H1 (cell line): ENCODE results near the gene PAF1. TPM values are rescaled to one million over a fixed set of nuclear protein-coding genes. Genes with fewer than 3 reads are reported as not detected.

Experiments
- CTCF ChIA-PET: fragments of 300-600 bp; sonication (Branson Sonifier 250); formaldehyde crosslinking; loops from one replicate; lab custom pipeline; 2021; ENCODE audit not compliant: partially characterized antibody; lab: Charles Lee
- POLR2A ChIA-PET: fragments of 300-600 bp; sonication (Branson Sonifier 250); formaldehyde crosslinking; loops from one replicate; lab custom pipeline; 2021; ENCODE audit warnings: inconsistent platforms; ENCODE audit not compliant: partially characterized antibody; lab: Charles Lee
- DNase-seq, 2 experiments: peaks; one replicate each; pipeline versions ENCODE4 v3.0.0 to v3.0.0-alpha.2; 2010 to 2022; ENCODE audit warnings: low spot score in 2 of 2, low read depth in 1 of 2, mixed read lengths in 1 of 2
- FAIRE-seq: peaks from 2 replicates; lab custom pipeline; 2011; peaks lifted over from hg19 to GRCh38; lab: Jason Lieb, UNC
- H2AFZ ChIP-seq: 2 replicates; pipeline ENCODE4 v1.8.1; 2012; ENCODE audit warnings: low read length, inconsistent platforms
- H2AK5ac ChIP-seq: 2 replicates; pipeline ENCODE4 v1.6.1; 2013; ENCODE audit warnings: low read depth, low read length
- H2BK120ac ChIP-seq: replicated peaks from 2 replicates; pipeline ENCODE3; 2013; ENCODE audit warnings: low read depth, low read length, inconsistent platforms
- H2BK12ac ChIP-seq: 2 replicates; pipeline ENCODE4 v1.6.1; 2013; ENCODE audit warnings: low read depth, low read length
- H2BK15ac ChIP-seq: 2 replicates; pipeline ENCODE4 v1.6.1; 2013; ENCODE audit warnings: low read length
- H2BK20ac ChIP-seq: 2 replicates; pipeline ENCODE4 v1.6.1; 2013; ENCODE audit warnings: low read length
- H2BK5ac ChIP-seq: 2 replicates; pipeline ENCODE4 v1.6.1; 2013; ENCODE audit warnings: low read depth, low read length
- H3K14ac ChIP-seq: 2 replicates; pipeline ENCODE4 v1.6.1; 2013; ENCODE audit warnings: inconsistent platforms; ENCODE audit not compliant: insufficient read length
- H3K18ac ChIP-seq: 2 replicates; pipeline ENCODE4 v1.6.1; 2013; ENCODE audit warnings: low read length; ENCODE audit errors: extremely low read depth
- H3K23ac ChIP-seq: 2 replicates; pipeline ENCODE4 v1.6.1; 2013; ENCODE audit warnings: inconsistent platforms; ENCODE audit not compliant: insufficient read length
- H3K23me2 ChIP-seq: 2 replicates; pipeline ENCODE4 v1.6.1; 2013; ENCODE audit warnings: low read depth, low read length
- H3K27ac ChIP-seq: 2 replicates; pipeline ENCODE4 v1.6.1; 2011; ENCODE audit warnings: low read depth, low read length, inconsistent platforms
- H3K27me3 ChIP-seq, 4 experiments: replicated peaks in 1 of 4; 1 replicate in 1 of 4; 2 replicates in 3 of 4; pipeline versions ENCODE4 v1.6.1 to v1.8.1; 2011 to 2013; ENCODE audit warnings: low read length in 3 of 4, mild to moderate bottlenecking in 3 of 4, inconsistent platforms in 2 of 4, mixed read lengths in 2 of 4, moderate library complexity in 1 of 4; ENCODE audit not compliant: control insufficient read depth in 3 of 4, insufficient read depth in 3 of 4; ENCODE audit errors: extremely low read depth in 1 of 4
- H3K36me3 ChIP-seq, 4 experiments: 2 replicates each; pipeline versions ENCODE4 v1.6.1 to v1.8.1; 2011 to 2013; ENCODE audit warnings: mild to moderate bottlenecking in 4 of 4, low read length in 3 of 4, moderate library complexity in 2 of 4, control low read depth in 1 of 4, inconsistent platforms in 1 of 4; ENCODE audit not compliant: insufficient read depth in 4 of 4, control insufficient read depth in 2 of 4
- H3K4ac ChIP-seq: replicated peaks from 2 replicates; pipeline ENCODE3; 2013; ENCODE audit warnings: low read length, low read depth, mixed read lengths, inconsistent platforms; ENCODE audit not compliant: insufficient read length
- H3K4me1 ChIP-seq, 4 experiments: replicated peaks in 1 of 4; 1 replicate in 1 of 4; 2 replicates in 3 of 4; pipeline versions ENCODE4 v1.6.1 to v1.8.1; 2011 to 2013; ENCODE audit warnings: low read length in 3 of 4, inconsistent platforms in 2 of 4, mixed read lengths in 1 of 4; ENCODE audit not compliant: insufficient read depth in 4 of 4, control insufficient read depth in 3 of 4
- H3K4me2 ChIP-seq, 2 experiments: 2 replicates each; pipeline versions ENCODE4 v1.6.1 to v1.8.1; 2011 to 2013; ENCODE audit warnings: low read depth in 2 of 2, low read length in 2 of 2, control low read depth in 1 of 2, inconsistent platforms in 1 of 2, mild to moderate bottlenecking in 1 of 2; ENCODE audit not compliant: insufficient read depth in 1 of 2
- H3K4me3 ChIP-seq, 4 experiments: fragments of 200-600, 300-600 bp in 1 of 4; sonication (generic), shearing (Covaris generic), sonication (Bioruptor Twin) in 1 of 4; 2 replicates each; pipeline versions ENCODE4 v1.5.1 to v1.8.1; 2011 to 2016; ENCODE audit warnings: low read length in 4 of 4, low read depth in 3 of 4, control low read depth in 2 of 4, inconsistent platforms in 2 of 4, mild to moderate bottlenecking in 2 of 4, mixed read lengths in 1 of 4, moderate library complexity in 1 of 4; ENCODE audit not compliant: insufficient read depth in 2 of 4; ENCODE audit errors: extremely low read depth in 1 of 4
- H3K56ac ChIP-seq: replicated peaks from 2 replicates; pipeline ENCODE3; 2013; ENCODE audit warnings: low read depth, mild to moderate bottlenecking, mixed read lengths, low read length, inconsistent platforms; ENCODE audit not compliant: insufficient read length
- H3K79me1 ChIP-seq: 2 replicates; pipeline ENCODE4 v1.6.1; 2013; ENCODE audit warnings: low read depth, low read length, control low read depth
- H3K79me2 ChIP-seq, 2 experiments: 2 replicates each; pipeline versions ENCODE4 v1.6.1 to v1.8.1; 2012 to 2013; ENCODE audit warnings: low read length in 2 of 2, mild to moderate bottlenecking in 2 of 2, inconsistent platforms in 1 of 2; ENCODE audit not compliant: insufficient read depth in 2 of 2, control insufficient read depth in 1 of 2
- H3K9ac ChIP-seq, 4 experiments: replicated peaks in 1 of 4; 1 replicate in 1 of 4; 2 replicates in 3 of 4; pipeline versions ENCODE4 v1.6.1 to v1.8.1; 2011 to 2013; ENCODE audit warnings: low read depth in 3 of 4, low read length in 3 of 4, control low read depth in 2 of 4, mild to moderate bottlenecking in 2 of 4, moderate library complexity in 2 of 4, inconsistent platforms in 1 of 4; ENCODE audit errors: extremely low read depth in 1 of 4
- H3K9me3 ChIP-seq, 2 experiments: 2 replicates each; pipeline versions ENCODE4 v1.6.1 to v1.8.1; 2012 to 2013; ENCODE audit warnings: mild to moderate bottlenecking in 2 of 2, moderate library complexity in 2 of 2, control low read depth in 1 of 2, inconsistent platforms in 1 of 2, low read depth in 1 of 2, low read length in 1 of 2, mixed read lengths in 1 of 2; ENCODE audit not compliant: insufficient read depth in 2 of 2
- H4K20me1 ChIP-seq, 2 experiments: replicated peaks in 1 of 2; 2 replicates each; pipeline versions ENCODE3 to v1.8.1; 2011 to 2013; ENCODE audit warnings: inconsistent platforms in 2 of 2, low read length in 2 of 2, mild to moderate bottlenecking in 1 of 2; ENCODE audit not compliant: insufficient read depth in 2 of 2, control insufficient read depth in 1 of 2
- H4K5ac ChIP-seq: 2 replicates; pipeline ENCODE4 v1.6.1; 2013; ENCODE audit warnings: low read length, low read depth, mixed read lengths, inconsistent platforms; ENCODE audit not compliant: insufficient read length
- H4K8ac ChIP-seq: 2 replicates; pipeline ENCODE4 v1.8.0; 2013; ENCODE audit warnings: mild to moderate bottlenecking, moderate library complexity, low read length, inconsistent platforms; ENCODE audit not compliant: insufficient read depth; ENCODE audit errors: extremely low read depth
- H4K91ac ChIP-seq: replicated peaks from 2 replicates; pipeline ENCODE3; 2013; ENCODE audit warnings: low read length, mixed read lengths, inconsistent platforms; ENCODE audit not compliant: insufficient read length
- JUN ChIP-seq: IDR thresholded peaks from 2 replicates; pipeline ENCODE4 v1.6.1; 2011; ENCODE audit warnings: low read depth, mild to moderate bottlenecking, improper control_type of control experiment, low read length
- POLR2A ChIP-seq, 2 experiments: IDR thresholded peaks; 1 replicate in 1 of 2; 2 replicates in 1 of 2; pipeline ENCODE4 v1.6.1; 2011; ENCODE audit warnings: low read depth in 2 of 2, low read length in 2 of 2, mild to moderate bottlenecking in 2 of 2; ENCODE audit errors: control extremely low read depth in 1 of 2
- WGBS, 2 experiments: shearing (Covaris generic) in 1 of 2; methylation state at CpG; one replicate each; pipeline versions ENCODE4 v1.1.6 to v1.1.7; 2013 to 2015; ENCODE audit warnings: low lambda C conversion rate in 2 of 2, mixed read lengths in 2 of 2, inconsistent platforms in 1 of 2, low coverage in 1 of 2, missing lambda C conversion rate in 1 of 2; ENCODE audit not compliant: insufficient replicate concordance in 2 of 2, insufficient coverage in 1 of 2, insufficient read length in 1 of 2; ENCODE audit errors: extremely low coverage in 1 of 2, missing lambda C conversion rate in 1 of 2; 5-methylcytosine and 5-hydroxymethylcytosine counted together
- polyA plus RNA-seq, 7 experiments: library from polyadenylated mRNA; depleted of rRNA in 3 of 7; stranded (reverse) in 5 of 7; unstranded in 2 of 7; fragments of >200 nt in 5 of 7; fragments of 200-250 nt in 2 of 7; gene quantifications; 1 replicate in 5 of 7; 2 replicates in 1 of 7; 4 replicates in 1 of 7; pipeline versions ENCODE4 v1.2.1 to v1.2.3, GENCODE V29; 2011 to 2013; ENCODE audit warnings: missing spikeins in 2 of 7, mixed read lengths in 2 of 7
- total RNA-seq: library from RNA; stranded (reverse); fragmentation: NEBNext Ultra II Directional; extraction: Animal tissue kit (Norgen Biotek cat#: 25700); gene quantifications from 2 replicates; pipeline ENCODE4 v1.2.1, GENCODE V29; 2021

The PAF1 gene
- total and polyA plus RNA-seq, 2 of the 8 experiments (the other 6 are each of a cell fraction or from before 2014, with no cell fraction given), result 31.4 to 58.6 TPM

GRCh38 chr19:39410831-39411080 lies 19.9 kb upstream of the PAF1 start:
- TF ChIP-seq POLR2A (IDR thresholded peaks at IDR 0.05; ENCODE audit: control extremely low read depth in 1 of 2, low read depth in 2 of 2, low read length in 2 of 2) (peak in 1 of 2 experiments; percentile 32; a peak in 1 of 3 replicates), JUN (no peak)
- H3K18ac ChIP-seq, result no peak overlapping the region
- peaks cover 0 to 6% (median 0%) of the 10 kb centered on the region in 4 experiments; a peak in 2 of 8 replicates for H3K36me3 ChIP-seq
- H3K4ac ChIP-seq, result no peak overlapping the region
- H3K56ac ChIP-seq, result no peak overlapping the region
- H2BK12ac ChIP-seq, result 0 out of 2 replicates have a peak overlapping the region, but pooled peaks have one; percentile 96
- 88% methylated on average over 1 of the region's 1 CpG; no CpG with 5 or more reads in 1 of the 2 experiments for WGBS, 2 experiments
- H2BK20ac ChIP-seq, result no peak overlapping the region
- H3K79me1 ChIP-seq, result no peaks in the 10 kb centered on the region
- peak overlapping the region; percentile 78 to 84 for H3K4me2 ChIP-seq
- no peak overlapping the region for H3K14ac ChIP-seq
- peak in 1 of 2 experiments; percentile 32 for DNase-seq
- CTCF ChIA-PET, result interaction anchor here (0.8 to 2.3 kb wide), 10 partner anchors 12 to 231 kb away, joined by 3 to 128 read pairs (median 6); partner anchors contain the start of genes MED29 and PAF1
- peaks cover 2 to 18% of the 10 kb centered on the region in 2 experiments for H4K20me1 ChIP-seq
- H4K5ac ChIP-seq, result no peak overlapping the region
- H2AK5ac ChIP-seq, result 0 out of 2 replicates have a peak overlapping the region, but pooled peaks have one; percentile 1
- H3K9ac ChIP-seq, result peak overlapping the region in 2 of 4 experiments; percentile 41 to 75; a peak in 2 of 7 replicates
- no peak overlapping the region for H4K91ac ChIP-seq
- POLR2A ChIA-PET, result interaction anchor here (0.7 to 25.7 kb wide), 6 partner anchors 10 to 90 kb away, joined by 3 to 1154 read pairs (median 13); partner anchors contain the start of genes MED29, PAF1, RPS16 and SUPT5H
- FAIRE-seq, result no peak
- no peak overlapping the region for H2BK120ac ChIP-seq
- no peak overlapping the region for H2AFZ ChIP-seq
- peaks cover 10 to 46% (median 22%) of the 10 kb centered on the region in 4 experiments for H3K4me1 ChIP-seq
- H3K79me2 ChIP-seq, result peaks cover 6 to 33% of the 10 kb centered on the region in 2 experiments; a peak in 3 of 4 replicates
- peaks cover 24% of the 10 kb centered on the region for H3K23me2 ChIP-seq
- no peak overlapping the region for H3K23ac ChIP-seq
- H3K27me3 ChIP-seq, result no peaks in the 10 kb centered on the region
- no peak overlapping the region for H4K8ac ChIP-seq
- no peak overlapping the region for H2BK15ac ChIP-seq
- H3K27ac ChIP-seq, result peak overlapping the region; percentile 92; the same call in 1 of the 2 replicates
- H3K9me3 ChIP-seq, result no peaks in the 10 kb centered on the region
- H3K4me3 ChIP-seq, result peak overlapping the region; percentile 64 to 97 (median 83); a peak in 5 of 8 replicates
- peak overlapping the region; percentile 0; the same call in 1 of the 2 replicates for H2BK5ac ChIP-seq
